ENCODE results near the gene HTR5A. TPM values are rescaled to one million over a fixed set of nuclear protein-coding genes. Genes with fewer than 3 reads are reported as not detected.

Gene HTR5A
- total and polyA plus RNA-seq, 2 experiments from 2014 or later, result not detected

GRCh38 chr7:155097338-155097737 lies 27.2 kb downstream of the HTR5A start:
- Histone ChIP-seq H4K20me1 (ENCODE audit: insufficient read depth, poor library complexity, severe bottlenecking) (no peaks in the 10 kb centered on the region), H3K27ac (no peak overlapping the region), H2AFZ (no peak overlapping the region), H3K79me2 (no peaks in the 10 kb centered on the region), H3K9me3 (ENCODE audit: low read depth) (no peaks in the 10 kb centered on the region), H3K9me2 (replicated peaks; ENCODE audit: insufficient read depth) (no peaks in the 10 kb centered on the region), H3K4me3 (no peak overlapping the region), H3K27me3 (no peaks in the 10 kb centered on the region), H3K4me1 (ENCODE audit: insufficient read depth) (no peaks in the 10 kb centered on the region), H3K36me3 (replicated peaks; ENCODE audit: insufficient read depth, low read depth) (no peaks in the 10 kb centered on the region), H3K4me2 (no peak overlapping the region)
- WGBS (ENCODE audit: low lambda C conversion rate, missing lambda C conversion rate), result 81% methylated on average over 2 of the region's 3 CpGs
- no peak for TF ChIP-seq EZH2 (IDR thresholded peaks at IDR 0.05; ENCODE audit: borderline replicate concordance)
- no peak for TF ChIP-seq EZH2phosphoT487 (IDR thresholded peaks at IDR 0.05; ENCODE audit: low read depth, severe bottlenecking, unreplicated experiment)
- no peak for TF ChIP-seq CTCF (IDR thresholded peaks at IDR 0.05; ENCODE audit: poor library complexity)
- no peak for DNase-seq (ENCODE audit: low spot score)

- Histone ChIP-seq H3K27ac (no peak overlapping the region), H3K4me1 (ENCODE audit: insufficient read depth) (no peaks in the 10 kb centered on the region), H3K9me3 (ENCODE audit: low read depth) (no peaks in the 10 kb centered on the region), H3K4me2 (no peak overlapping the region), H3K27me3 (peaks cover 23% of the 10 kb centered on the region), H3K36me3 (replicated peaks; ENCODE audit: insufficient read depth, low read depth) (no peaks in the 10 kb centered on the region), H2AFZ (no peak overlapping the region), H3K79me2 (no peaks in the 10 kb centered on the region), H3K9me2 (replicated peaks; ENCODE audit: insufficient read depth) (no peaks in the 10 kb centered on the region), H3K4me3 (no peak overlapping the region), H4K20me1 (ENCODE audit: insufficient read depth, poor library complexity, severe bottlenecking) (no peaks in the 10 kb centered on the region)
- DNase-seq (ENCODE audit: low spot score), result no peak
- no peak for TF ChIP-seq CTCF (IDR thresholded peaks at IDR 0.05; ENCODE audit: poor library complexity)
- TF ChIP-seq EZH2 (IDR thresholded peaks at IDR 0.05; ENCODE audit: borderline replicate concordance), result no peak
- no peak for TF ChIP-seq EZH2phosphoT487 (IDR thresholded peaks at IDR 0.05; ENCODE audit: low read depth, severe bottlenecking, unreplicated experiment)
- WGBS (ENCODE audit: low lambda C conversion rate, missing lambda C conversion rate), result 91% methylated on average over 4 of the region's 4 CpGs
These were observed 33.7 kb downstream of the HTR5A start for GRCh38 chr7:155103839-155104238.

- H3K27me3 ChIP-seq, result peaks cover 30% of the 10 kb centered on the region
- TF ChIP-seq EZH2 (IDR thresholded peaks at IDR 0.05; ENCODE audit: borderline replicate concordance), result no peak
- no peak for TF ChIP-seq CTCF (IDR thresholded peaks at IDR 0.05; ENCODE audit: poor library complexity)
- no peak for TF ChIP-seq EZH2phosphoT487 (IDR thresholded peaks at IDR 0.05; ENCODE audit: low read depth, severe bottlenecking, unreplicated experiment)
- no peak overlapping the region for H2AFZ ChIP-seq
- no peaks in the 10 kb centered on the region for H3K9me3 ChIP-seq (ENCODE audit: low read depth)
- no peaks in the 10 kb centered on the region for H3K36me3 ChIP-seq (replicated peaks; ENCODE audit: insufficient read depth, low read depth)
- H3K4me2 ChIP-seq, result no peak overlapping the region
- no peaks in the 10 kb centered on the region for H3K4me1 ChIP-seq (ENCODE audit: insufficient read depth)
- H3K9me2 ChIP-seq (replicated peaks; ENCODE audit: insufficient read depth), result no peaks in the 10 kb centered on the region
- H3K79me2 ChIP-seq, result no peaks in the 10 kb centered on the region
- H4K20me1 ChIP-seq (ENCODE audit: insufficient read depth, poor library complexity, severe bottlenecking), result no peaks in the 10 kb centered on the region
- 64% methylated on average over 7 of the region's 7 CpGs for WGBS (ENCODE audit: low lambda C conversion rate, missing lambda C conversion rate)
- no peak for DNase-seq (ENCODE audit: low spot score)
- H3K4me3 ChIP-seq, result no peak overlapping the region
- H3K27ac ChIP-seq, result no peak overlapping the region
These were observed 34.8 kb downstream of the HTR5A start for GRCh38 chr7:155104913-155105312.

- TF ChIP-seq EZH2 (IDR thresholded peaks at IDR 0.05; ENCODE audit: borderline replicate concordance) (no peak), CTCF (IDR thresholded peaks at IDR 0.05; ENCODE audit: poor library complexity) (no peak), EZH2phosphoT487 (IDR thresholded peaks at IDR 0.05; ENCODE audit: low read depth, severe bottlenecking, unreplicated experiment) (no peak)
- no peak overlapping the region for H2AFZ ChIP-seq
- no peaks in the 10 kb centered on the region for H3K79me2 ChIP-seq
- H3K4me3 ChIP-seq, result no peak overlapping the region
- no peaks in the 10 kb centered on the region for H3K9me3 ChIP-seq (ENCODE audit: low read depth)
- DNase-seq (ENCODE audit: low spot score), result no peak
- 90% methylated on average over 5 of the region's 5 CpGs for WGBS (ENCODE audit: low lambda C conversion rate, missing lambda C conversion rate)
- H3K9me2 ChIP-seq (replicated peaks; ENCODE audit: insufficient read depth), result no peaks in the 10 kb centered on the region
- no peaks in the 10 kb centered on the region for H4K20me1 ChIP-seq (ENCODE audit: insufficient read depth, poor library complexity, severe bottlenecking)
- H3K4me2 ChIP-seq, result no peak overlapping the region
- no peaks in the 10 kb centered on the region for H3K36me3 ChIP-seq (replicated peaks; ENCODE audit: insufficient read depth, low read depth)
- peaks cover 30% of the 10 kb centered on the region for H3K27me3 ChIP-seq
- no peak overlapping the region for H3K27ac ChIP-seq
- no peaks in the 10 kb centered on the region for H3K4me1 ChIP-seq (ENCODE audit: insufficient read depth)
These were observed 36.2 kb downstream of the HTR5A start for GRCh38 chr7:155106356-155106755.
